GM23338 (cell line): ENCODE results near the gene VSIR.

ENCODE experiments used
- EZH2 ChIP-seq: fragments of 200-600 bp; sonication (generic); IDR thresholded peaks from one replicate; pipeline ENCODE4 v1.8.0; 2017; ENCODE audit warnings: antibody characterized with exemption, mild to moderate bottlenecking, low read depth; ENCODE audit not compliant: unreplicated experiment
- EZH2phosphoT487 ChIP-seq: fragments of 200-600 bp; sonication (generic); IDR thresholded peaks from one replicate; pipeline ENCODE4 v1.8.1; 2018; ENCODE audit warnings: antibody characterized with exemption; ENCODE audit not compliant: unreplicated experiment
- NANOG ChIP-seq: IDR thresholded peaks from 2 replicates; pipeline ENCODE4 v1.6.1; 2016; ENCODE audit warnings: antibody characterized with exemption, borderline replicate concordance
- POLR2AphosphoS5 ChIP-seq: IDR thresholded peaks from 2 replicates; pipeline ENCODE4 v1.6.1; 2016; ENCODE audit warnings: antibody characterized with exemption, low read depth
- ZNF114 ChIP-seq: fragments of 250-450 bp; sonication (Bioruptor Pico); IDR thresholded peaks from 2 replicates; pipeline ENCODE4 v1.5.0; 2020; ENCODE audit warnings: mild to moderate bottlenecking, moderate library complexity
- TF ChIP-seq, protein P1 (sequence below), 2 experiments: fragments of 200-600 bp in 1 of 2; sonication (generic) in 1 of 2; conservative IDR thresholded peaks; 2 replicates each; pipeline versions ENCODE4 v1.5.1 to v1.6.1; 2016 to 2017; ENCODE audit warnings: antibody characterized with exemption in 2 of 2, low read depth in 2 of 2, mild to moderate bottlenecking in 2 of 2, moderate library complexity in 1 of 2
- TF ChIP-seq, protein P2 (sequence below): IDR thresholded peaks from 2 replicates; pipeline ENCODE4 v1.6.1; 2016; ENCODE audit warnings: antibody characterized with exemption
- TF ChIP-seq, protein P3 (sequence below): IDR thresholded peaks from one replicate; pipeline ENCODE4 v1.6.1; 2018; ENCODE audit warnings: antibody characterized with exemption; ENCODE audit not compliant: unreplicated experiment

DNA sequence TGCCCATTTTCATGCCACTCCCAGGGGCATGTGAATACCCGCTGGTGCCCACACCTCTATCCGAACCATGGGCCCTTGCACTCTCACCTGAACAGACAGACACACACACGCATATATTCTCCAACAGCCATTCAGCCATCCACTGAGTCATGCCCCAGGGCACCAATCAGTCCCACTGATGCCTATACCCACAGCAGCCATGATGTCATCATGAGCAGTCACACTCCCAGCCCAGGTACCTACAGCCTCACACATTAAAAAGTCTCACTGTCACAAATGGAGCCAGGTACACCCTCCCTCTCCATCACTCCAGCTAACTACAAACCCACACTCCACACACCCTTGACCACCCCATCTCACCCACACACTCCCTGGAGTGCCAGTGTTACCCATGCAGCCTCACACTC lies 12.2 kb downstream of the VSIR start:
- TF ChIP-seq, protein P1, sequence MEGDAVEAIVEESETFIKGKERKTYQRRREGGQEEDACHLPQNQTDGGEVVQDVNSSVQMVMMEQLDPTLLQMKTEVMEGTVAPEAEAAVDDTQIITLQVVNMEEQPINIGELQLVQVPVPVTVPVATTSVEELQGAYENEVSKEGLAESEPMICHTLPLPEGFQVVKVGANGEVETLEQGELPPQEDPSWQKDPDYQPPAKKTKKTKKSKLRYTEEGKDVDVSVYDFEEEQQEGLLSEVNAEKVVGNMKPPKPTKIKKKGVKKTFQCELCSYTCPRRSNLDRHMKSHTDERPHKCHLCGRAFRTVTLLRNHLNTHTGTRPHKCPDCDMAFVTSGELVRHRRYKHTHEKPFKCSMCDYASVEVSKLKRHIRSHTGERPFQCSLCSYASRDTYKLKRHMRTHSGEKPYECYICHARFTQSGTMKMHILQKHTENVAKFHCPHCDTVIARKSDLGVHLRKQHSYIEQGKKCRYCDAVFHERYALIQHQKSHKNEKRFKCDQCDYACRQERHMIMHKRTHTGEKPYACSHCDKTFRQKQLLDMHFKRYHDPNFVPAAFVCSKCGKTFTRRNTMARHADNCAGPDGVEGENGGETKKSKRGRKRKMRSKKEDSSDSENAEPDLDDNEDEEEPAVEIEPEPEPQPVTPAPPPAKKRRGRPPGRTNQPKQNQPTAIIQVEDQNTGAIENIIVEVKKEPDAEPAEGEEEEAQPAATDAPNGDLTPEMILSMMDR (conservative IDR thresholded peaks at IDR 0.05; ENCODE audit: low read depth in 2 of 2), result no peak
- no peak for TF ChIP-seq POLR2AphosphoS5
- TF ChIP-seq EZH2, result no peak
- no peak for TF ChIP-seq ZNF114 (CRISPR knock-in tag)
- no peak for TF ChIP-seq NANOG
- TF ChIP-seq EZH2phosphoT487, result no peak
- TF ChIP-seq, protein P2, sequence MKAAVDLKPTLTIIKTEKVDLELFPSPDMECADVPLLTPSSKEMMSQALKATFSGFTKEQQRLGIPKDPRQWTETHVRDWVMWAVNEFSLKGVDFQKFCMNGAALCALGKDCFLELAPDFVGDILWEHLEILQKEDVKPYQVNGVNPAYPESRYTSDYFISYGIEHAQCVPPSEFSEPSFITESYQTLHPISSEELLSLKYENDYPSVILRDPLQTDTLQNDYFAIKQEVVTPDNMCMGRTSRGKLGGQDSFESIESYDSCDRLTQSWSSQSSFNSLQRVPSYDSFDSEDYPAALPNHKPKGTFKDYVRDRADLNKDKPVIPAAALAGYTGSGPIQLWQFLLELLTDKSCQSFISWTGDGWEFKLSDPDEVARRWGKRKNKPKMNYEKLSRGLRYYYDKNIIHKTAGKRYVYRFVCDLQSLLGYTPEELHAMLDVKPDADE, result no peak
- TF ChIP-seq, protein P3, sequence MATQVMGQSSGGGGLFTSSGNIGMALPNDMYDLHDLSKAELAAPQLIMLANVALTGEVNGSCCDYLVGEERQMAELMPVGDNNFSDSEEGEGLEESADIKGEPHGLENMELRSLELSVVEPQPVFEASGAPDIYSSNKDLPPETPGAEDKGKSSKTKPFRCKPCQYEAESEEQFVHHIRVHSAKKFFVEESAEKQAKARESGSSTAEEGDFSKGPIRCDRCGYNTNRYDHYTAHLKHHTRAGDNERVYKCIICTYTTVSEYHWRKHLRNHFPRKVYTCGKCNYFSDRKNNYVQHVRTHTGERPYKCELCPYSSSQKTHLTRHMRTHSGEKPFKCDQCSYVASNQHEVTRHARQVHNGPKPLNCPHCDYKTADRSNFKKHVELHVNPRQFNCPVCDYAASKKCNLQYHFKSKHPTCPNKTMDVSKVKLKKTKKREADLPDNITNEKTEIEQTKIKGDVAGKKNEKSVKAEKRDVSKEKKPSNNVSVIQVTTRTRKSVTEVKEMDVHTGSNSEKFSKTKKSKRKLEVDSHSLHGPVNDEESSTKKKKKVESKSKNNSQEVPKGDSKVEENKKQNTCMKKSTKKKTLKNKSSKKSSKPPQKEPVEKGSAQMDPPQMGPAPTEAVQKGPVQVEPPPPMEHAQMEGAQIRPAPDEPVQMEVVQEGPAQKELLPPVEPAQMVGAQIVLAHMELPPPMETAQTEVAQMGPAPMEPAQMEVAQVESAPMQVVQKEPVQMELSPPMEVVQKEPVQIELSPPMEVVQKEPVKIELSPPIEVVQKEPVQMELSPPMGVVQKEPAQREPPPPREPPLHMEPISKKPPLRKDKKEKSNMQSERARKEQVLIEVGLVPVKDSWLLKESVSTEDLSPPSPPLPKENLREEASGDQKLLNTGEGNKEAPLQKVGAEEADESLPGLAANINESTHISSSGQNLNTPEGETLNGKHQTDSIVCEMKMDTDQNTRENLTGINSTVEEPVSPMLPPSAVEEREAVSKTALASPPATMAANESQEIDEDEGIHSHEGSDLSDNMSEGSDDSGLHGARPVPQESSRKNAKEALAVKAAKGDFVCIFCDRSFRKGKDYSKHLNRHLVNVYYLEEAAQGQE, result no peak
